ENCODE results near the gene BCL2L14. TPM values are rescaled to one million over a fixed set of nuclear protein-coding genes. Genes with fewer than 3 reads are reported as not detected.
A peak's percentile ranks its signal among the peaks of the same experiment; 100 is the strongest.

BCL2L14 gene
- 0.24 TPM for total RNA-seq

GRCh38 chr12:12070674-12071656, at the start of gene BCL2L14:
BCL2L14 (plus strand) TSS chr12:12070939; CDS start chr12:12079306, 8,367 bp downstream.
- ATAC-seq, result peak; percentile 50

- no peak for ATAC-seq
Measured at GRCh38 chr12:12022306-12022936, 48.3 kb upstream of the BCL2L14 start.

- ATAC-seq, result no peak
Measured at GRCh38 chr12:12023456-12023855, 47.3 kb upstream of the BCL2L14 start.

GRCh38 chr12:12024911-12025682, 45.6 kb upstream of the BCL2L14 start:
- peak; percentile 67 for ATAC-seq

GRCh38 chr12:12025799-12026386, 44.8 kb upstream of the BCL2L14 start:
- no peak for ATAC-seq

GRCh38 chr12:12028668-12029402, 41.9 kb upstream of the BCL2L14 start:
- no peak for ATAC-seq

GRCh38 chr12:12029653-12030052, 41.1 kb upstream of the BCL2L14 start:
- ATAC-seq, result no peak

- ATAC-seq, result peak; percentile 69
Measured at GRCh38 chr12:12032260-12032791, 38.4 kb upstream of the BCL2L14 start.

GRCh38 chr12:12032851-12033797, 37.6 kb upstream of the BCL2L14 start:
- peak; percentile 83 for ATAC-seq

GRCh38 chr12:12033824-12034223, 36.9 kb upstream of the BCL2L14 start:
- no peak for ATAC-seq

- ATAC-seq, result no peak
Measured at GRCh38 chr12:12034344-12034743, 36.4 kb upstream of the BCL2L14 start.

GRCh38 chr12:12035229-12035628, 35.5 kb upstream of the BCL2L14 start:
- no peak for ATAC-seq

GRCh38 chr12:12036901-12037300, 33.8 kb upstream of the BCL2L14 start:
- ATAC-seq, result no peak

- no peak for ATAC-seq
Measured at GRCh38 chr12:12039897-12040296, 30.8 kb upstream of the BCL2L14 start.

GRCh38 chr12:12046401-12046800, 24.3 kb upstream of the BCL2L14 start:
- ATAC-seq, result peak; percentile 26

- no peak for ATAC-seq
Measured at GRCh38 chr12:12047682-12048081, 23.1 kb upstream of the BCL2L14 start.

GRCh38 chr12:12048266-12048665, 22.5 kb upstream of the BCL2L14 start:
- no peak for ATAC-seq

- no peak for ATAC-seq
Measured at GRCh38 chr12:12048714-12049113, 22.0 kb upstream of the BCL2L14 start.

- ATAC-seq, result no peak
Measured at GRCh38 chr12:12051668-12052067, 19.1 kb upstream of the BCL2L14 start.

- ATAC-seq, result no peak
Measured at GRCh38 chr12:12054993-12055392, 15.7 kb upstream of the BCL2L14 start.

All from esophagus mucosa (tissue), 1 donor.